ENCODE data around the gene GAS1. TPM values are rescaled to one million over a fixed set of nuclear protein-coding genes. Genes with fewer than 3 reads are reported as not detected.
A peak's percentile ranks its signal among the peaks of the same experiment; 100 is the strongest.

Gene GAS1
- total and polyA plus RNA-seq, 2 of the 4 experiments (the other 2 are of a cell fraction), result 1.8 to 2.2 TPM

GRCh38 chr9:86977205-86977835 lies 30.0 kb upstream of the GAS1 start:
- CTCF ChIA-PET, result no interaction called here
- Histone ChIP-seq H2AFZ (replicated peaks; ENCODE audit: low read length, poor library complexity) (peak overlapping the region; percentile 74), H3K9ac (ENCODE audit: low read depth, low read length) (no peak overlapping the region)

More at GRCh38 chr9:86977205-86977835, 30.0 kb upstream of the GAS1 start:
- peak overlapping the region; percentile 84 for H4K5ac ChIP-seq (ENCODE audit: low read depth, low read length)
- no CpG with 5 or more reads among the region's 4 CpGs for WGBS, 2 experiments (ENCODE audit: extremely low coverage in 2 of 2, insufficient read length in 1 of 2)
- H3K4me3 ChIP-seq (ENCODE audit: insufficient read depth, low read depth, low read length), result no peak overlapping the region
- H4K91ac ChIP-seq (ENCODE audit: insufficient read depth, low read depth, low read length), result peak overlapping the region; percentile 95
- H2BK120ac ChIP-seq (ENCODE audit: low read depth, low read length), result peak overlapping the region; percentile 83
- ATAC-seq (ENCODE audit: low read depth), result peak; percentile 55
- no peaks in the 10 kb centered on the region for H3K79me1 ChIP-seq (ENCODE audit: low read depth in 1 of 2, low read length in 2 of 2)
- peak overlapping the region; percentile 85 for H2BK15ac ChIP-seq (ENCODE audit: low read depth, low read length)
- H4K20me1 ChIP-seq (ENCODE audit: insufficient read depth, low read length), result no peaks in the 10 kb centered on the region
- peak; percentile 75 for DNase-seq
- peaks cover 9% of the 10 kb centered on the region for H3K9me1 ChIP-seq (ENCODE audit: insufficient read depth, low read length)
- H3K36me3 ChIP-seq (ENCODE audit: control insufficient read depth, insufficient read depth, low read length), result no peaks in the 10 kb centered on the region
- peaks cover 19% of the 10 kb centered on the region for H3K4me1 ChIP-seq (ENCODE audit: control insufficient read depth, insufficient read depth, low read length)
- peak overlapping the region; percentile 89 for H2BK20ac ChIP-seq (ENCODE audit: low read depth, low read length)
- peak overlapping the region; percentile 72 for H3K27ac ChIP-seq (ENCODE audit: insufficient read depth, low read length)
- in situ Hi-C loops (cut with MboI; ENCODE audit: low sequenced_read_pairs) (no loop called here), dilution Hi-C loops (cut with HindIII; ENCODE audit: low sequenced_read_pairs, unreplicated experiment) (no loop called here), intact Hi-C loops (cut with micrococcal nuclease) (no loop called here)
- H3K14ac ChIP-seq (replicated peaks; ENCODE audit: low read depth, low read length), result peak overlapping the region; percentile 88
- peak overlapping the region; percentile 73 to 82 for H4K8ac ChIP-seq (ENCODE audit: low read depth in 2 of 2, low read length in 2 of 2)
- H3K9me3 ChIP-seq (ENCODE audit: control insufficient read depth, insufficient read depth, low read length), result no peaks in the 10 kb centered on the region
- POLR2A ChIA-PET (ENCODE audit: unreplicated experiment), result no interaction called here
- peak overlapping the region; percentile 85 for H2AK5ac ChIP-seq (ENCODE audit: low read depth, low read length)
- TF ChIP-seq RAD21 (IDR thresholded peaks at IDR 0.05; ENCODE audit: low read length) (no peak), MXI1 (IDR thresholded peaks at IDR 0.05; ENCODE audit: borderline replicate concordance, low read depth, low read length) (no peak), NFE2L2 (IDR thresholded peaks at IDR 0.05; ENCODE audit: low read depth, low read length) (no peak), RFX5 (IDR thresholded peaks at IDR 0.05; ENCODE audit: low read depth, low read length) (no peak), MAZ (IDR thresholded peaks at IDR 0.05; ENCODE audit: borderline replicate concordance, low read depth, low read length) (no peak), SMC3 (IDR thresholded peaks at IDR 0.05; ENCODE audit: low read depth, low read length) (no peak), ELK1 (IDR thresholded peaks at IDR 0.05; ENCODE audit: borderline replicate concordance, low read depth, low read length) (no peak), CEBPB (IDR thresholded peaks at IDR 0.05; ENCODE audit: low read depth, low read length) (no peak)
- no TSS peak for BruUV-seq (replicated peaks)
- H3K27me3 ChIP-seq (ENCODE audit: control insufficient read depth, insufficient read depth, low read length), result no peaks in the 10 kb centered on the region
- no peak overlapping the region for H3K56ac ChIP-seq (ENCODE audit: extremely low read depth, insufficient read depth, low read length)
- H3K4me2 ChIP-seq (ENCODE audit: low read depth, low read length), result no peak overlapping the region; the same call in 1 of the 2 replicates
- H3K18ac ChIP-seq (ENCODE audit: low read depth, low read length), result peak overlapping the region; percentile 91
- H3K23ac ChIP-seq (ENCODE audit: low read depth, low read length), result peak overlapping the region; percentile 86
- peak overlapping the region; percentile 83 for H3K4ac ChIP-seq (ENCODE audit: low read depth, low read length)
- H2BK5ac ChIP-seq (ENCODE audit: low read depth, low read length, poor library complexity, severe bottlenecking), result peak overlapping the region; percentile 93
- peak overlapping the region; percentile 74 for H2AK9ac ChIP-seq (replicated peaks; ENCODE audit: low read depth, low read length, poor library complexity)

Data from IMR-90 (cell line).